Esophagus muscularis mucosa (tissue), 4 donors: Measurements from ENCODE around the gene HDHD2. TPM values are rescaled to one million over a fixed set of nuclear protein-coding genes. Genes with fewer than 3 reads are reported as not detected.
"Not testable (repeated sequence)": the region's sequence is repeated elsewhere in the genome, so short reads cannot be mapped to it uniquely, and the experiment has no call there.

ENCODE experiments used
- DNase-seq: peaks from one replicate; pipeline ENCODE4 v3.0.0-alpha.2; 2017; ENCODE audit errors: extremely low spot score
- H3K27ac ChIP-seq, 4 donors: fragments of 200-600 bp; sonication (generic); replicated peaks in 1 of 4; 1 replicate in 3 of 4; 2 replicates in 1 of 4; pipeline ENCODE4 v1.5.1; 2016 to 2019; ENCODE audit warnings: mild to moderate bottlenecking in 1 of 4
- H3K27me3 ChIP-seq, 4 donors: fragments of 200-600 bp; sonication (generic); one replicate each; pipeline versions ENCODE4 v1.5.1 to v1.6.0; 2016 to 2019
- H3K36me3 ChIP-seq, 4 donors: fragments of 200-600 bp; sonication (generic); one replicate each; pipeline ENCODE4 v1.5.1; 2016 to 2019
- H3K4me1 ChIP-seq, 4 donors: fragments of 200-600 bp; sonication (generic); one replicate each; pipeline ENCODE4 v1.5.1; 2016 to 2019
- H3K4me3 ChIP-seq, 4 donors: fragments of 200-600 bp; sonication (generic); 1 replicate in 2 of 4; 2 replicates in 2 of 4; pipeline ENCODE4 v1.5.1; 2016 to 2019; ENCODE audit warnings: mild to moderate bottlenecking in 4 of 4, moderate library complexity in 1 of 4
- H3K9me3 ChIP-seq, 4 donors: fragments of 200-600 bp; sonication (generic); 1 replicate in 3 of 4; 2 replicates in 1 of 4; pipeline ENCODE4 v1.5.1; 2016 to 2019
- CTCF ChIP-seq, 3 experiments: fragments of 200-600 bp in 2 of 3; fragments of 450-650 bp in 1 of 3; sonication (generic) in 2 of 3; IDR thresholded peaks; one replicate each; pipeline ENCODE4 v1.5.1; 2017 to 2019; ENCODE audit warnings: antibody characterized with exemption in 3 of 3, mild to moderate bottlenecking in 2 of 3, moderate library complexity in 1 of 3
- EP300 ChIP-seq: sonication (generic); formaldehyde crosslinking; IDR thresholded peaks from one replicate; pipeline ENCODE4 v1.6.1; 2017; ENCODE audit warnings: antibody characterized with exemption
- POLR2A ChIP-seq: fragments of 450-650 bp; IDR thresholded peaks from one replicate; pipeline ENCODE4 v1.6.1; 2017; ENCODE audit warnings: antibody characterized with exemption, moderate library complexity, mild to moderate bottlenecking, low read depth
- POLR2AphosphoS5 ChIP-seq, 2 donors: sonication (generic); formaldehyde crosslinking; IDR thresholded peaks; one replicate each; pipeline ENCODE4 v1.6.1; 2017; ENCODE audit warnings: antibody characterized with exemption in 2 of 2
- WGBS: methylation state at CpG from one replicate; pipeline ENCODE4 v1.1.5; 2018; 5-methylcytosine and 5-hydroxymethylcytosine counted together
- intact Hi-C: fragments of 100-400 bp; cut with DNase I; formaldehyde crosslinking; loops from one replicate; pipeline ENCODE4 v1.15.1; 2023
- total RNA-seq, 4 donors: library from RNA; depleted of rRNA; stranded (reverse); fragments of >200 nt; gene quantifications; one replicate each; pipeline versions ENCODE4 v1.1.0 to v1.2.1, GENCODE V29; 2016

HDHD2 gene
- total RNA-seq, 4 donors from 2014 or later = 13.8 to 21.7 (median 19.0) TPM

GRCh38 chr18:47184419-47185050 lies 34.2 kb upstream of the HDHD2 start:
- no peak overlapping the region for H3K27ac ChIP-seq
- H3K27me3 ChIP-seq = peaks cover 0 to 5% (median 0%) of the 10 kb centered on the region in 4 donors
- TF ChIP-seq EP300 (no peak), POLR2AphosphoS5 (IDR thresholded peaks at IDR 0.05) (peak in 1 of 2 donors; percentile 11)
- no peak overlapping the region for H3K4me3 ChIP-seq
- H3K36me3 ChIP-seq = no peaks in the 10 kb centered on the region
- H3K4me1 ChIP-seq = no peaks in the 10 kb centered on the region
- no peaks in the 10 kb centered on the region for H3K9me3 ChIP-seq
- intact Hi-C loops = no loop called here
- no peak for DNase-seq
- WGBS = 90% methylated on average over 4 of the region's 5 CpGs

- H3K9me3 ChIP-seq, H3K27ac ChIP-seq, DNase-seq, H3K4me3 ChIP-seq, H3K27me3 ChIP-seq, H3K36me3 ChIP-seq, intact Hi-C loops, H3K4me1 ChIP-seq: not testable (repeated sequence)
- 91% methylated on average over 5 of the region's 5 CpGs for WGBS
These were observed 31.9 kb upstream of the HDHD2 start for GRCh38 chr18:47182156-47182555.

- H3K4me3 ChIP-seq = no peak overlapping the region
- no peaks in the 10 kb centered on the region for H3K9me3 ChIP-seq
- intact Hi-C loops = no loop called here
- no peaks in the 10 kb centered on the region for H3K27me3 ChIP-seq
- TF ChIP-seq CTCF (IDR thresholded peaks at IDR 0.05) (no peak), POLR2A (no peak), POLR2AphosphoS5 (IDR thresholded peaks at IDR 0.05) (no peak), EP300 (no peak)
- H3K36me3 ChIP-seq = no peaks in the 10 kb centered on the region
- no peak for DNase-seq
- H3K4me1 ChIP-seq = peaks cover 0 to 8% (median 6%) of the 10 kb centered on the region in 4 donors
- no peak overlapping the region for H3K27ac ChIP-seq
- WGBS = 88% methylated on average over 3 of the region's 3 CpGs
These were observed 30.5 kb upstream of the HDHD2 start for GRCh38 chr18:47180765-47181164.

- TF ChIP-seq EP300 = no peak
- no peak for TF ChIP-seq POLR2A
- no peak for TF ChIP-seq POLR2AphosphoS5 (IDR thresholded peaks at IDR 0.05)
- TF ChIP-seq CTCF (IDR thresholded peaks at IDR 0.05) = no peak
- 29% methylated on average over 4 of the region's 4 CpGs for WGBS
- no peak for DNase-seq
These were observed 29.2 kb upstream of the HDHD2 start for GRCh38 chr18:47179520-47179919.

GRCh38 chr18:47175898-47176575 lies 25.7 kb upstream of the HDHD2 start, which contains the start of gene IER3IP1:
IER3IP1 (minus strand) TSS chr18:47176364; CDS start chr18:47176277, 87 bp downstream.
- Histone ChIP-seq H3K36me3 (no peaks in the 10 kb centered on the region), H3K9me3 (no peaks in the 10 kb centered on the region), H3K27me3 (no peaks in the 10 kb centered on the region), H3K27ac (peak within 1 kb of the TSS; percentile 83 to 86 (median 84)), H3K4me1 (peaks cover 22 to 46% (median 35%) of the 10 kb centered on the region in 4 donors), H3K4me3 (peak within 1 kb of the TSS; percentile 81 to 100 (median 96))
- DNase-seq = peak; percentile 97
- TF ChIP-seq CTCF (IDR thresholded peaks at IDR 0.05) = peak in 2 of 3 experiments; percentile 16 to 36
- TF ChIP-seq EP300 = no peak
- TF ChIP-seq POLR2A = peak; percentile 33
- TF ChIP-seq POLR2AphosphoS5 (IDR thresholded peaks at IDR 0.05) = peak; percentile 75 to 89
- WGBS = under 1% methylated on average over 20 of the region's 48 CpGs
- intact Hi-C loops = no loop called here

More at GRCh38 chr18:47179520-47179919, 29.2 kb upstream of the HDHD2 start:
- H3K9me3 ChIP-seq = no peaks in the 10 kb centered on the region
- H3K27ac ChIP-seq = no peak overlapping the region
- H3K4me3 ChIP-seq = no peak overlapping the region
- intact Hi-C loops = no loop called here
- H3K4me1 ChIP-seq = peaks cover 6 to 17% (median 15%) of the 10 kb centered on the region in 4 donors
- no peaks in the 10 kb centered on the region for H3K36me3 ChIP-seq
- H3K27me3 ChIP-seq = no peaks in the 10 kb centered on the region
